Uterus (tissue), 4 donors: Measurements from ENCODE around the gene USP53. TPM values are rescaled to one million over a fixed set of nuclear protein-coding genes. Genes with fewer than 3 reads are reported as not detected.

Experiments used
- DNase-seq, 2 donors: peaks; one replicate each; pipeline ENCODE4 v3.0.0-alpha.2; 2019 to 2020
- H3K27ac ChIP-seq, 2 donors: fragments of 200-600 bp; sonication (generic); 1 replicate in 1 of 2; 2 replicates in 1 of 2; pipeline ENCODE4 v1.5.1; 2016 to 2018
- H3K27me3 ChIP-seq, 2 donors: fragments of 200-600 bp; sonication (generic); one replicate each; pipeline ENCODE4 v1.5.1; 2018 to 2019; ENCODE audit warnings: control low read depth in 1 of 2
- H3K36me3 ChIP-seq, 2 donors: fragments of 200-600 bp; sonication (generic); one replicate each; pipeline ENCODE4 v1.5.1; 2019; ENCODE audit warnings: control low read depth in 1 of 2
- H3K4me1 ChIP-seq, 2 donors: fragments of 200-600 bp; sonication (generic); one replicate each; pipeline ENCODE4 v1.5.1; 2018 to 2019; ENCODE audit warnings: control low read depth in 1 of 2
- H3K4me3 ChIP-seq, 2 donors: fragments of 200-600 bp; sonication (generic); 1 replicate in 1 of 2; 2 replicates in 1 of 2; pipeline ENCODE4 v1.5.1; 2018 to 2019; ENCODE audit warnings: mild to moderate bottlenecking in 1 of 2
- H3K9me3 ChIP-seq, 2 donors: fragments of 200-600 bp; sonication (generic); one replicate each; pipeline ENCODE4 v1.5.1; 2019; ENCODE audit warnings: control low read depth in 1 of 2
- POLR2A ChIP-seq, 2 donors: fragments of 450-650 bp; IDR thresholded peaks; one replicate each; pipeline ENCODE4 v1.6.1; 2016; ENCODE audit warnings: antibody characterized with exemption in 2 of 2, mild to moderate bottlenecking in 1 of 2, moderate library complexity in 1 of 2
- intact Hi-C: fragments of 100-400 bp; cut with DNase I; formaldehyde crosslinking; loops from one replicate; pipeline ENCODE4 v1.15.1; 2023; ENCODE audit warnings: low total_unique reads
- total RNA-seq, 4 donors: library from RNA; depleted of rRNA in 3 of 4; stranded (reverse); fragments of >200 nt in 3 of 4; gene quantifications; one replicate each; pipeline versions ENCODE4 v1.1.0 to v1.2.4, GENCODE V29; 2014 to 2023
- TF ChIP-seq, protein P1 (sequence below), 4 experiments: fragments of 200-600 bp in 2 of 4; fragments of 450-650 bp in 2 of 4; sonication (generic) in 2 of 4; IDR thresholded peaks; one replicate each; pipeline ENCODE4 v1.5.1; 2016 to 2019; ENCODE audit warnings: antibody characterized with exemption in 4 of 4, mild to moderate bottlenecking in 2 of 4, moderate library complexity in 1 of 4
- donor health status: DM: yes; HTN: yes; CAD: no.

Gene USP53
- total RNA-seq, 4 donors from 2014 or later = 29.5 to 156 (median 48.6) TPM

DNA sequence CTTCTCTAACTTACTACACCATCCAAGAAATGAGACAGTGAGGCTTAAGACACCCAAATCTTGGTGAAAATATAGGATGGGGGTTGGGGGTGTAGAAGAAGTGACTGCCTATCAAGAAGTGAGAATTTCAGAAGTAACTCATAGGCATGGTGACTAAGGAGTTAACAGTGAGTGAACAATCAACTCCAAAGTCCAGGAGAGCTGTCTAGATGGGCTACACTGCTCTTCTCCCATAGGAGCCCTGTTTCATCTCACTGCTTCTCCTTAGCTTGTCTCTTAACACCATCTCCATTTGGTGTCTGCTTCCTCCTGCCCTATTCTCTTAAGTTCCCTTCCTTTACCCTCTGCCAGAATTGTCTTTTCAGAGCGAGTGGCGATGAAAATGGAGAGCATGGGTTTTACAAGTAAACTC, 86.8 kb downstream of the USP53 start:
- no peak for DNase-seq
- Histone ChIP-seq H3K9me3 (no peaks in the 10 kb centered on the region), H3K4me1 (peaks cover 0 to 9% of the 10 kb centered on the region in 2 donors), H3K27ac (peak overlapping the region; percentile 90 to 95), H3K36me3 (no peaks in the 10 kb centered on the region), H3K27me3 (no peaks in the 10 kb centered on the region), H3K4me3 (peak overlapping the region; percentile 71 to 88)
- intact Hi-C loops = no loop called here
- TF ChIP-seq, protein P1, sequence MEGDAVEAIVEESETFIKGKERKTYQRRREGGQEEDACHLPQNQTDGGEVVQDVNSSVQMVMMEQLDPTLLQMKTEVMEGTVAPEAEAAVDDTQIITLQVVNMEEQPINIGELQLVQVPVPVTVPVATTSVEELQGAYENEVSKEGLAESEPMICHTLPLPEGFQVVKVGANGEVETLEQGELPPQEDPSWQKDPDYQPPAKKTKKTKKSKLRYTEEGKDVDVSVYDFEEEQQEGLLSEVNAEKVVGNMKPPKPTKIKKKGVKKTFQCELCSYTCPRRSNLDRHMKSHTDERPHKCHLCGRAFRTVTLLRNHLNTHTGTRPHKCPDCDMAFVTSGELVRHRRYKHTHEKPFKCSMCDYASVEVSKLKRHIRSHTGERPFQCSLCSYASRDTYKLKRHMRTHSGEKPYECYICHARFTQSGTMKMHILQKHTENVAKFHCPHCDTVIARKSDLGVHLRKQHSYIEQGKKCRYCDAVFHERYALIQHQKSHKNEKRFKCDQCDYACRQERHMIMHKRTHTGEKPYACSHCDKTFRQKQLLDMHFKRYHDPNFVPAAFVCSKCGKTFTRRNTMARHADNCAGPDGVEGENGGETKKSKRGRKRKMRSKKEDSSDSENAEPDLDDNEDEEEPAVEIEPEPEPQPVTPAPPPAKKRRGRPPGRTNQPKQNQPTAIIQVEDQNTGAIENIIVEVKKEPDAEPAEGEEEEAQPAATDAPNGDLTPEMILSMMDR (IDR thresholded peaks at IDR 0.05) = no peak
- TF ChIP-seq POLR2A (IDR thresholded peaks at IDR 0.05) = no peak

DNA sequence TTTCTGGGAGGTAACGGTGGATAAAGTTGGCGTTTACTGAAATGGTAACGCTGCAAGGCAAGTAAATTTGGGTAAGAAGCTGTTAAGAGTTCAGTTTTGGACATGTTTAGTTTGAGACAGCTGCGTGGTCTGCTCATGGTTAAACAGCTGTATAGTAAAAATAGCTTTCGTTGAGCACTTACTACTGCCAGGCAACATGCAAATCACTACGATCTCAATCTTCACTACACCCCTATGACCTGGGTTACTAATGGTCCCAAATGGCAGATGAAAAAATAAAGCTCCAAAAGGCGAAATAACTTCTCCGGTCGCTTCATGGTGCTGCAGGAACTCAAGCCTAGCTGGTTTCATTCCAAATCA, 87.2 kb downstream of the USP53 start:
- Histone ChIP-seq H3K4me1 (peaks cover 0 to 9% of the 10 kb centered on the region in 2 donors), H3K27ac (peak overlapping the region; percentile 90 to 95), H3K27me3 (no peaks in the 10 kb centered on the region), H3K4me3 (peak overlapping the region; percentile 71 to 88), H3K36me3 (no peaks in the 10 kb centered on the region), H3K9me3 (no peaks in the 10 kb centered on the region)
- intact Hi-C loops = no loop called here
- no peak for DNase-seq
- TF ChIP-seq, protein P1 (IDR thresholded peaks at IDR 0.05) = no peak
- TF ChIP-seq POLR2A (IDR thresholded peaks at IDR 0.05) = no peak

DNA sequence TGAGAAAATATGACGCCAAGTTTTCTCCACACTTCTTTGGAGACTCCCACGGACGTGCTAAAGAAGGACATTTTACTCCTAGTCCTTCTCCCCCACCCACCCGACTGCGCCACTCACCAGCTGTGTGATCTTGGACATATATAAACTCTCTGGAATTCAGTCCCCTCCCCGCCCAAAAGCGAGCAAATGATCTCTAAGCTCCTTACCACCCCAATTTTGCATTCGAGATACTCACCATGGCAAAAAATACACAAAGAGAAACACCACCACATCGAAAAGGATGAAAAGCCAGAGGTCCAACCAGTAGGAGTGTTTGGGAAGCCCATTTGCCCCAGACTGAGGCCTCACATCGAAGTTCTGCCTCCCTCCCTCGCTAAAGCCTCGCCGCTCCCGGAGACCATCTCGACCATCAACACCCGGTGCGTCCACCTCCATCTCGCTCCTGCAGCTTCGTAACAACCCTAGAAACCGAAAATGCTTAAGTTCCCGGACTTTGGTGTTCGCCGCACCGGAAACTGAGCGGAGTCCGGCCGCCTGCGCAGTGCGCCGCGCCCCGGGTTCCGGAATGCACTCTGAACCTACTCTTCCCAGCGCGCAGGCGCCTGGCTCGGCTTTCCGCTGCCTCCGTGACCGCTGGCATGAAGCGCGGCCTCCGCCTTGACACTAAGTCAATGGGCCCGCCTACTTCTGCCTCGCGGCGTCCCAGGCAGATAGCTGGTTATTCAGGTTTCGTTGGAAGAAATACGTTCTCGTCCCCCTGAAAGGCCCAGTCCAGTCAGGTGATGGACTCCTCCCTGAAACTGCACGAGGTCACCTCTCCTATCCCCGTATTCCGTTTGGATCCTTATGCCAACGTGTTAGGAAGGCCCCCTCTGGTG, 87.8 kb downstream of the USP53 start:
- DNase-seq = peak; percentile 90 to 93
- intact Hi-C loops = no loop called here
- Histone ChIP-seq H3K9me3 (no peaks in the 10 kb centered on the region), H3K27ac (peak overlapping the region; percentile 90 to 95), H3K4me3 (peak overlapping the region; percentile 71 to 88), H3K36me3 (no peaks in the 10 kb centered on the region), H3K27me3 (no peaks in the 10 kb centered on the region), H3K4me1 (peaks cover 0 to 9% of the 10 kb centered on the region in 2 donors)
- TF ChIP-seq, protein P1 (IDR thresholded peaks at IDR 0.05) = no peak
- TF ChIP-seq POLR2A (IDR thresholded peaks at IDR 0.05) = peak; percentile 63 to 82

DNA sequence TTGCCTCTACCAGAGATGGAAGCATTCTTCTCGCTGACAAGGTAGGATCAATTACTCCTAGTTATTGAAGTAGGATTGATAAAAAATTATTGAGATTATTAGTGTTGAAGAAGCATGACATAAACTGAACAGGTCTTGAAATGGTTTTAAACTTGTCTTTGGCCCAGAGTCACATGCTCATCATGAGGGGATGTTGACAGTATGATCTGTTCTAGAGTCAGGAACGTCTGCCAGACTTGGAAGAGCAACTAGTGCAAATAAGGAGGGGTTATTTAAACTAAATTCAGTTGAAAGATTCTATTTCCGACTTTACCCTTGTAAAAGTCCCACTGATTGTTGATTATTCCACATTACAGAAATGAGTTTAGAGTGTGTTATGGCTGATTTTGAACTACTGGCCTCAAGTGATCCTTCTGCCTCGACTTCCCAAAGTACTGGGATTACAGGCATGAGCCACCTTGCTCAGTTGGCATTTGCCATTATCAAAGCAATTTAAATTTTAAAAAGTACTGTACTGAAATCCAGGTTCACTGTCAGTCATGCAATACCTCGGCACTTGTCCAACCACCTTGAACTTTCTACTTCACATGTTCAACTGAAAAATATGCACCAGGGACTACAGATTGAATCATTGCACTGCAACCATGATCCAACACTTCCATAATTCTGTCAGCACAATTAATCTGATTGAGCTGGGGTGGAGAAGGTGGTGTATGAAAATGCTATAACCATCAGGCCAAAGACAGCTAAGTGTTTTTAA, 89.7 kb downstream of the USP53 start:
- no peak overlapping the region for H3K27ac ChIP-seq
- H3K9me3 ChIP-seq = no peaks in the 10 kb centered on the region
- intact Hi-C loops = no loop called here
- no peak overlapping the region for H3K4me3 ChIP-seq
- DNase-seq = no peak
- no peaks in the 10 kb centered on the region for H3K36me3 ChIP-seq
- H3K27me3 ChIP-seq = no peaks in the 10 kb centered on the region
- TF ChIP-seq, protein P1 (IDR thresholded peaks at IDR 0.05) = no peak
- no peak for TF ChIP-seq POLR2A (IDR thresholded peaks at IDR 0.05)
- H3K4me1 ChIP-seq = peaks cover 0 to 9% of the 10 kb centered on the region in 2 donors
